Keratinocyte (primary cell): Measurements from ENCODE around the gene CAPN11. TPM values are rescaled to one million over a fixed set of nuclear protein-coding genes. Genes with fewer than 3 reads are reported as not detected.

Experiments
- DNase-seq: peaks from one replicate; pipeline ENCODE4 v3.0.0-alpha.2; 2011; ENCODE audit warnings: low read depth, missing footprints, low spot score
- FAIRE-seq: peaks from 2 replicates; lab custom pipeline; 2011; peaks lifted over from hg19 to GRCh38; lab: Jason Lieb, UNC
- H2AFZ ChIP-seq: 2 replicates; pipeline ENCODE4 v1.6.0; 2012; ENCODE audit warnings: low read length, control low read depth, inconsistent platforms; ENCODE audit not compliant: control insufficient read depth
- H3K27ac ChIP-seq: 2 replicates; pipeline ENCODE4 v1.5.1; 2011; ENCODE audit warnings: low read length; ENCODE audit not compliant: control insufficient read depth, insufficient read depth
- H3K27me3 ChIP-seq: 3 replicates; pipeline ENCODE4 v1.6.0; 2011; ENCODE audit warnings: low read length; ENCODE audit not compliant: control insufficient read depth, insufficient read depth; ENCODE audit errors: extremely low read depth
- H3K36me3 ChIP-seq, 2 experiments: 2 replicates in 1 of 2; 3 replicates in 1 of 2; pipeline ENCODE4 v1.5.1; 2011; ENCODE audit warnings: low read length in 2 of 2, mild to moderate bottlenecking in 1 of 2; ENCODE audit not compliant: control insufficient read depth in 2 of 2, insufficient read depth in 2 of 2; ENCODE audit errors: extremely low read depth in 1 of 2
- H3K4me1 ChIP-seq: 3 replicates; pipeline ENCODE4 v1.5.1; 2011; ENCODE audit warnings: low read length; ENCODE audit not compliant: control insufficient read depth, insufficient read depth; ENCODE audit errors: extremely low read depth
- H3K4me2 ChIP-seq: 3 replicates; pipeline ENCODE4 v1.6.0; 2011; ENCODE audit warnings: low read depth, low read length; ENCODE audit not compliant: control insufficient read depth, insufficient read depth; ENCODE audit errors: extremely low read depth
- H3K4me3 ChIP-seq, 3 experiments: fragments of 200-600 bp in 1 of 3; sonication (generic) in 1 of 3; 2 replicates in 2 of 3; 3 replicates in 1 of 3; pipeline ENCODE4 v1.5.1; 2011 to 2016; ENCODE audit warnings: low read length in 3 of 3, mild to moderate bottlenecking in 3 of 3, control low read depth in 2 of 3, inconsistent platforms in 1 of 3, low read depth in 1 of 3, mixed read lengths in 1 of 3, mixed run types in 1 of 3, moderate library complexity in 1 of 3; ENCODE audit not compliant: control insufficient read depth in 2 of 3, insufficient read depth in 2 of 3; ENCODE audit errors: extremely low read depth in 1 of 3
- H3K79me2 ChIP-seq: 2 replicates; pipeline ENCODE4 v1.6.0; 2012; ENCODE audit warnings: low read length; ENCODE audit not compliant: control insufficient read depth, insufficient read depth
- H3K9ac ChIP-seq: 3 replicates; pipeline ENCODE4 v1.6.0; 2011; ENCODE audit warnings: low read length; ENCODE audit not compliant: control insufficient read depth, insufficient read depth; ENCODE audit errors: extremely low read depth
- H3K9me1 ChIP-seq: 3 replicates; pipeline ENCODE4 v1.6.0; 2011; ENCODE audit warnings: low read length; ENCODE audit not compliant: control insufficient read depth, insufficient read depth; ENCODE audit errors: extremely low read depth
- H3K9me3 ChIP-seq: 2 replicates; pipeline ENCODE4 v1.5.1; 2012; ENCODE audit warnings: low read depth, low read length; ENCODE audit not compliant: control insufficient read depth
- H4K20me1 ChIP-seq: 3 replicates; pipeline ENCODE4 v1.6.0; 2011; ENCODE audit warnings: low read length; ENCODE audit not compliant: control insufficient read depth, insufficient read depth; ENCODE audit errors: extremely low read depth
- CTCF ChIP-seq, 3 experiments: IDR thresholded peaks in 1 of 3; conservative IDR thresholded peaks in 1 of 3; optimal IDR thresholded peaks in 1 of 3; 2 replicates in 2 of 3; 3 replicates in 1 of 3; pipeline versions ENCODE3 to v1.5.1; 2011; ENCODE audit warnings: low read length in 3 of 3, mild to moderate bottlenecking in 3 of 3, moderate library complexity in 2 of 3, control low read depth in 1 of 3, inconsistent platforms in 1 of 3; ENCODE audit not compliant: insufficient read depth in 2 of 3; ENCODE audit errors: extremely low read depth in 1 of 3
- EZH2 ChIP-seq: IDR thresholded peaks from one replicate; pipeline ENCODE4 v1.6.1; 2012; ENCODE audit warnings: inconsistent platforms, mild to moderate bottlenecking, low read length, moderate library complexity
- dilution Hi-C: fragments of 300-500 bp; cut with MboI; formaldehyde crosslinking; loops from one replicate; pipeline ENCODE4 v1.7.0; 2020; ENCODE audit warnings: low sequenced_read_pairs; ENCODE audit not compliant: extremely low pct_ligation_motif_present
- polyA plus RNA-seq, 5 experiments: library from polyadenylated mRNA; depleted of rRNA in 3 of 5; stranded (reverse) in 3 of 5; stranded (forward) in 1 of 5; unstranded in 1 of 5; fragments of >200 nt; gene quantifications; 1 replicate in 1 of 5; 2 replicates in 3 of 5; 3 replicates in 1 of 5; pipeline versions ENCODE4 v1.2.1 to v1.2.3, GENCODE V29; 2011 to 2012; ENCODE audit warnings: missing spikeins in 2 of 5, low read depth in 1 of 5, low replicate concordance in 1 of 5

CAPN11 gene
- polyA plus RNA-seq, 1 donor (not counting 4 experiments of a cell fraction or from before 2014, with no cell fraction given) = not detected

DNA sequence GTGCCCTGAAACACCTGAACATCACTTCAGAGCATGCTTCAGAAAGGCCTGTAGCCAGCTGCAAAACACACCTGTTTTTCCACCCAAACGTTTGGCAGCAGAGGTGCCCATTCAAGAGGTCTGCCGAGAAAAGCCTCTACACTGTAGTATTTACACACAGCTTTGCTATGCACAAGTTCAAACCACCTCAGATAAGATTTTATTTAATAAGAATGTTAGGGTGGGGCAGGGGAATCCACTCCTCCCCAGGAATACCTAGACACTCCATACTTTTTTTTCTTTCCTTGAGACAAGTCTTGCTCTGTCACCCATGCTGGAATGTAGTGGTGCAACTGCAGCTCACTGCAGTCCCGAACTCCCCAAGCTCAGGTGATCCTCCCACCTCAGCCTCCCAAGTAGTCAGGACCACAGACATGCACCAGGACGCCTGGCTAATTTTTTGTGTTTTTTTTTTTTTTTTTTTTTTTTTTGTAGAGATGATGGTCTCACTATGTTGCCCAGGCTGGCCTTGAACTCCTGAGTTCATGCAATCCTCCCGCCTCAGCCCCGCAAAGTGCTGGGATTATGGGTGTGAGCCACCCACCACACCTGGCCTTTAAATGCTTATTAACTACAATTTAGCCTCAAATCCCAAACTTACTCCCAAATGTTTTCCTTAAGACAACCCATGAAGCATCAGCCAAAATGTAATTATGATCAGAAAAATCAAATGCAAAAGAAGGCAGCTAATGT lies 41.1 kb upstream of the CAPN11 start:
- H2AFZ ChIP-seq = no peak overlapping the region
- FAIRE-seq = no peak
- H3K36me3 ChIP-seq = peaks cover 10 to 18% of the 10 kb centered on the region in 2 experiments
- dilution Hi-C loops = no loop called here
- peak overlapping the region; percentile 88 for H3K4me2 ChIP-seq
- peaks cover 72% of the 10 kb centered on the region for H3K79me2 ChIP-seq
- H3K4me3 ChIP-seq = no peak overlapping the region
- H3K9me3 ChIP-seq = no peaks in the 10 kb centered on the region
- peak overlapping the region; percentile 93 for H3K27ac ChIP-seq
- peaks cover 6% of the 10 kb centered on the region for H4K20me1 ChIP-seq
- DNase-seq = peak; percentile 73
- peaks cover 4% of the 10 kb centered on the region for H3K9me1 ChIP-seq
- no peaks in the 10 kb centered on the region for H3K27me3 ChIP-seq
- H3K4me1 ChIP-seq = peaks cover 75% of the 10 kb centered on the region
- no peak for TF ChIP-seq EZH2
- TF ChIP-seq CTCF (optimal IDR thresholded peaks at IDR 0.05 in 1 of 3, IDR thresholded peaks at IDR 0.05 in 1 of 3, conservative IDR thresholded peaks at IDR 0.05 in 1 of 3; ENCODE audit: extremely low read depth in 1 of 3, insufficient read depth in 2 of 3, low read length in 3 of 3) = no peak
- H3K9ac ChIP-seq = peak overlapping the region; percentile 71

- H4K20me1 ChIP-seq = peaks cover 20% of the 10 kb centered on the region
- H3K36me3 ChIP-seq = peaks cover 1 to 6% of the 10 kb centered on the region in 2 experiments
- H3K4me3 ChIP-seq = no peak overlapping the region
- peak overlapping the region; percentile 41 for H3K4me2 ChIP-seq
- peak overlapping the region; percentile 23 for H3K27ac ChIP-seq
- no peaks in the 10 kb centered on the region for H3K27me3 ChIP-seq
- H3K9me1 ChIP-seq = peaks cover 2% of the 10 kb centered on the region
- H3K79me2 ChIP-seq = peaks cover 76% of the 10 kb centered on the region
- peaks cover 89% of the 10 kb centered on the region for H3K4me1 ChIP-seq
- H3K9me3 ChIP-seq = no peaks in the 10 kb centered on the region
- peak overlapping the region; percentile 20 for H3K9ac ChIP-seq
- TF ChIP-seq CTCF (optimal IDR thresholded peaks at IDR 0.05 in 1 of 3, IDR thresholded peaks at IDR 0.05 in 1 of 3, conservative IDR thresholded peaks at IDR 0.05 in 1 of 3; ENCODE audit: extremely low read depth in 1 of 3, insufficient read depth in 2 of 3, low read length in 3 of 3) (no peak), EZH2 (no peak)
- no peak for DNase-seq
- peak; percentile 69 for FAIRE-seq
- dilution Hi-C loops = no loop called here
- H2AFZ ChIP-seq = no peak overlapping the region
These were observed 38.8 kb upstream of the CAPN11 start for GRCh38 chr6:44119704-44120262.
